OCI-LY1 (cell line): Measurements from ENCODE around the gene PIGN.

ENCODE experiments used
- H2AFZ ChIP-seq: fragments of 200-600 bp; sonication (generic), shearing (Covaris generic); 2 replicates; pipeline ENCODE4 v1.6.0; 2014; ENCODE audit warnings: antibody characterized with exemption, mild to moderate bottlenecking, low read length
- H3F3A ChIP-seq: fragments of 200-600 bp; sonication (generic), shearing (Covaris generic); 2 replicates; pipeline ENCODE4 v1.6.0; 2014; ENCODE audit warnings: mild to moderate bottlenecking, antibody characterized with exemption, low read length, moderate library complexity; ENCODE audit not compliant: insufficient read depth
- H3K27ac ChIP-seq: fragments of 200-600 bp; sonication (generic); 2 replicates; pipeline ENCODE4 v1.5.1; 2014; ENCODE audit warnings: low read length, mixed run types, mild to moderate bottlenecking, low read depth; ENCODE audit not compliant: poor library complexity, severe bottlenecking
- H3K27me3 ChIP-seq: fragments of 200-600 bp; sonication (generic); 2 replicates; pipeline ENCODE4 v1.6.0; 2014; ENCODE audit warnings: antibody characterized with exemption, mild to moderate bottlenecking, low read length, moderate library complexity; ENCODE audit not compliant: insufficient read depth
- H3K36me3 ChIP-seq: fragments of 200-600 bp; sonication (generic); 2 replicates; pipeline ENCODE4 v1.6.1; 2014; ENCODE audit warnings: mild to moderate bottlenecking, antibody characterized with exemption, low read length, moderate library complexity, mixed read lengths; ENCODE audit not compliant: insufficient read depth
- H3K4me1 ChIP-seq: fragments of 200-600 bp; sonication (generic); 2 replicates; pipeline ENCODE4 v1.5.1; 2014; ENCODE audit warnings: mild to moderate bottlenecking, low read length, moderate library complexity; ENCODE audit not compliant: insufficient read depth, severe bottlenecking
- H3K4me2 ChIP-seq: fragments of 200-600 bp; sonication (generic), shearing (Covaris generic); 2 replicates; pipeline ENCODE4 v1.6.1; 2014; ENCODE audit warnings: low read length
- H3K4me3 ChIP-seq: fragments of 200-600 bp; sonication (generic); 2 replicates; pipeline ENCODE4 v1.5.1; 2014; ENCODE audit warnings: low read length, low read depth, mild to moderate bottlenecking, mixed read lengths; ENCODE audit not compliant: poor library complexity, severe bottlenecking
- H3K79me2 ChIP-seq: fragments of 200-600 bp; shearing (Covaris generic); 2 replicates; pipeline ENCODE4 v1.6.1; 2016; ENCODE audit warnings: mixed run types, low read length, mixed read lengths; ENCODE audit not compliant: insufficient read depth
- H3K9ac ChIP-seq: fragments of 200-600 bp; sonication (generic), shearing (Covaris generic); 2 replicates; pipeline ENCODE4 v1.6.1; 2014; ENCODE audit warnings: mild to moderate bottlenecking, low read length, mixed read lengths
- H3K9me2 ChIP-seq: fragments of 200-600 bp; sonication (generic), shearing (Covaris generic); 2 replicates; pipeline ENCODE4 v1.6.1; 2014; ENCODE audit warnings: low read depth, mild to moderate bottlenecking, low read length, mixed read lengths
- H3K9me3 ChIP-seq: fragments of 200-600 bp; shearing (Covaris generic); 2 replicates; pipeline ENCODE4 v1.6.1; 2014; ENCODE audit warnings: low read length, mixed read lengths
- H4K20me1 ChIP-seq: fragments of 200-600 bp; sonication (generic), shearing (Covaris generic); 2 replicates; pipeline ENCODE4 v1.6.0; 2016; ENCODE audit warnings: mild to moderate bottlenecking, low read length; ENCODE audit not compliant: insufficient read depth
- CTCF ChIP-seq: fragments of 200-600 bp; sonication (generic), shearing (Covaris generic); IDR thresholded peaks from 2 replicates; pipeline ENCODE4 v1.5.1; 2017; ENCODE audit warnings: mild to moderate bottlenecking, antibody characterized with exemption, low read length, moderate library complexity, mixed read lengths
- EZH2 ChIP-seq: fragments of 200-600 bp; sonication (generic), shearing (Covaris generic); IDR thresholded peaks from 2 replicates; pipeline ENCODE4 v1.8.0; 2017; ENCODE audit warnings: borderline replicate concordance, mixed run types, mild to moderate bottlenecking, antibody characterized with exemption, low read length, moderate library complexity, mixed read lengths

The PIGN gene

GRCh38 chr18:62088156-62088555, 98.7 kb downstream of the PIGN start:
- no peaks in the 10 kb centered on the region for H4K20me1 ChIP-seq
- H3K27ac ChIP-seq: no peak overlapping the region
- H3K9me3 ChIP-seq: no peaks in the 10 kb centered on the region
- no peaks in the 10 kb centered on the region for H3F3A ChIP-seq
- H3K4me3 ChIP-seq: no peak overlapping the region
- H3K4me1 ChIP-seq: no peaks in the 10 kb centered on the region
- no peak for TF ChIP-seq CTCF
- no peaks in the 10 kb centered on the region for H3K79me2 ChIP-seq
- no peaks in the 10 kb centered on the region for H3K27me3 ChIP-seq
- H2AFZ ChIP-seq: no peak overlapping the region
- H3K9me2 ChIP-seq: no peaks in the 10 kb centered on the region
- H3K36me3 ChIP-seq: peaks cover 5% of the 10 kb centered on the region; the same call in 1 of the 2 replicates
- H3K4me2 ChIP-seq: no peak overlapping the region
- no peak overlapping the region for H3K9ac ChIP-seq

DNA sequence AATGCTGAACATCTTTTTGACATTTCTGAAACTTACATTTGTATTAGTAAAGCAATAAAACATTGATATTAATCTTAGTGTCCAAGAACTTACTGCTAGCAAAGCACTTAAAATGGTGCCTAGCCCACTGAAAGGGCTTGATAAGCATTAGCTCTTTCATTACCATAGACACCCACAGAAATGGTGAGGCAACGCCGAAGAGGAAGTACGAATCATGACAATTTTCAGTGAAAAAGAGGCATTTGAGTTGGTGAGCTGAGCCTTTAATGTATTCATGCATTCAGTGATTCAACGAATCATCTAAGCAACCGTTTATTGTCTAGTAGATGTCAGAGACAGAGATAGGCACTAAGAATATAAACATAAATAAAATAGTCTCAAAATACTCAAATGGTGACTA, 101.1 kb downstream of the PIGN start:
- Histone ChIP-seq H3K4me1 (no peaks in the 10 kb centered on the region), H3K4me2 (no peak overlapping the region), H2AFZ (no peak overlapping the region), H3K4me3 (no peak overlapping the region), H3K9me3 (no peaks in the 10 kb centered on the region), H3K27me3 (no peaks in the 10 kb centered on the region), H3K79me2 (no peaks in the 10 kb centered on the region), H3K36me3 (peaks cover 5% of the 10 kb centered on the region; the same call in 1 of the 2 replicates), H3K27ac (no peak overlapping the region), H3F3A (no peaks in the 10 kb centered on the region), H4K20me1 (no peaks in the 10 kb centered on the region), H3K9me2 (no peaks in the 10 kb centered on the region), H3K9ac (no peak overlapping the region)
- TF ChIP-seq EZH2 (no peak), CTCF (no peak)

- H3K4me3 ChIP-seq: no peak overlapping the region
- no peaks in the 10 kb centered on the region for H3K4me1 ChIP-seq
- no peak overlapping the region for H3K4me2 ChIP-seq
- H3K9me2 ChIP-seq: no peaks in the 10 kb centered on the region
- H4K20me1 ChIP-seq: no peaks in the 10 kb centered on the region
- no peaks in the 10 kb centered on the region for H3K9me3 ChIP-seq
- H3K27me3 ChIP-seq: no peaks in the 10 kb centered on the region
- no peak overlapping the region for H3K9ac ChIP-seq
- H2AFZ ChIP-seq: no peak overlapping the region
- H3F3A ChIP-seq: no peaks in the 10 kb centered on the region
- no peaks in the 10 kb centered on the region for H3K79me2 ChIP-seq
- no peaks in the 10 kb centered on the region; the same call in 1 of the 2 replicates for H3K36me3 ChIP-seq
- TF ChIP-seq CTCF (no peak), EZH2 (no peak)
- H3K27ac ChIP-seq: no peak overlapping the region
Observed at GRCh38 chr18:62081761-62082294, 105.0 kb downstream of the PIGN start.
